ENCODE measurements around the gene SEL1L3. TPM values are rescaled to one million over a fixed set of nuclear protein-coding genes. Genes with fewer than 3 reads are reported as not detected.

SEL1L3 gene
- total and polyA plus RNA-seq, 9 of the 15 experiments (the other 6 are each of a cell fraction or from before 2014, with no cell fraction given) = 10.0 to 44.3 (median 21.6) TPM

DNA sequence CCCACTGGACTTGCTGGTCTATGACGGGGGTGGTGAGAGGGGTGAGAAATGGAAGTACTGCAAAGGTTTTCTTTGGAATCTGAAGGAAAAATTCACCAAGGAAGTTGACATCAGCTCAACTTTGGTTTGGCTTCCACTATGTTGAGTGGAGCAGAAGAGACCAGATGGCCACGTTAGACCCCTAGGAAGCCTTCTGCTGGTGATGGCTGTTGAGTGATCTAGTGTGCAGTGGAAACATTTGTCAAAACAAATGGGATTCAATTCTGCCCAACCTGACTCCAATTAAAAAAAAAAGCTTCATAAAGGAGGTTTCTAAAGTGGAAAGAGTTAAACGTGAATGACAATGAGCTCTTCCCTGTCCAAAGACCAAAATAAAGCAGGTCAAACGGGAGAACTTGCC, 25.7 kb downstream of the SEL1L3 start:
- ChIA-PET CTCF (ENCODE audit: low intra/inter-chr PET ratio) (no interaction called here), POLR2A (interaction anchor here (0.5 to 1.4 kb wide), 5 partner anchors 8 to 598 kb away, joined by 3 to 6 read pairs (median 3); no protein-coding TSS in a partner anchor)
- H3K4me3 ChIP-seq = no peak overlapping the region
- no peak overlapping the region for H3K9ac ChIP-seq (ENCODE audit: insufficient read depth in 1 of 2, low read depth in 2 of 2, low read length in 2 of 2)
- no peak for DNase-seq (ENCODE audit: extremely low read depth in 1 of 4, low spot score in 3 of 4)
- FAIRE-seq = no peak
- H3K9me1 ChIP-seq (ENCODE audit: control insufficient read depth, insufficient read depth, low read length) = no peaks in the 10 kb centered on the region
- 0 out of 3 replicates have a peak, but pooled peaks cover 4% of the 10 kb centered on the region for H3K79me2 ChIP-seq (ENCODE audit: control insufficient read depth, insufficient read depth, low read length)
- intact Hi-C loops (cut with micrococcal nuclease) (no loop called here), in situ Hi-C loops (cut with MboI) (no loop called here)
- no peaks in the 10 kb centered on the region for H3K9me3 ChIP-seq (replicated peaks; ENCODE audit: control insufficient read depth, insufficient read depth, low read depth, low read length)
- peaks cover 0 to 5% of the 10 kb centered on the region in 2 experiments; a peak in 2 of 5 replicates for H3K4me1 ChIP-seq (replicated peaks in 1 of 2; ENCODE audit: control insufficient read depth in 2 of 2, insufficient read depth in 2 of 2, low read length in 2 of 2)
- no peak overlapping the region for H3K4me2 ChIP-seq (ENCODE audit: insufficient read depth, low read length)
- no peak overlapping the region for H2AFZ ChIP-seq (ENCODE audit: low read depth, low read length)
- H4K20me1 ChIP-seq (replicated peaks; ENCODE audit: control insufficient read depth, insufficient read depth, low read length) = peaks cover 16% of the 10 kb centered on the region; the same call in 1 of the 2 replicates
- no peak for ATAC-seq
- H3K27me3 ChIP-seq (ENCODE audit: control insufficient read depth in 2 of 2, insufficient read depth in 2 of 2, low read length in 2 of 2) = no peaks in the 10 kb centered on the region
- H3K27ac ChIP-seq (ENCODE audit: extremely low read depth, low read depth, low read length) = no peak overlapping the region
- WGBS (ENCODE audit: insufficient coverage, low coverage, missing lambda C conversion rate) = 44% methylated on average over 4 of the region's 4 CpGs
- BruUV-seq (replicated peaks) = no TSS peak
- H3K36me3 ChIP-seq (ENCODE audit: control insufficient read depth, insufficient read depth, low read length) = peaks cover under 1% of the 10 kb centered on the region; the same call in 2 of the 3 replicates
- TF ChIP-seq CBFA2T2 (conservative IDR thresholded peaks at IDR 0.05) (no peak), POLR2A (conservative IDR thresholded peaks at IDR 0.05) (no peak), ZBTB17 (CRISPR knock-in tag; IDR thresholded peaks at IDR 0.05) (no peak), BCLAF1 (IDR thresholded peaks at IDR 0.05; ENCODE audit: borderline replicate concordance in 1 of 2, control insufficient read depth in 1 of 2, low read depth in 2 of 2, low read length in 1 of 2) (no peak), HDAC6 (IDR thresholded peaks at IDR 0.05; ENCODE audit: low read depth, low read length) (no peak), ZNF140 (CRISPR knock-in tag; IDR thresholded peaks at IDR 0.05) (no peak), CCAR2 (IDR thresholded peaks at IDR 0.05; ENCODE audit: low read depth, low read length) (no peak), ADNP (tag; IDR thresholded peaks at IDR 0.05) (no peak), BDP1 (IDR thresholded peaks at IDR 0.05; ENCODE audit: insufficient read depth, insufficient read length) (no peak), MCM2 (IDR thresholded peaks at IDR 0.05; ENCODE audit: low read depth) (no peak)
